HCT116 (cell line): ENCODE results near the gene SMPX.

Experiments used
- CTCF ChIP-seq, 3 experiments: fragments of 200-600 bp in 1 of 3; sonication (generic) in 1 of 3; IDR thresholded peaks in 2 of 3; conservative IDR thresholded peaks in 1 of 3; 2 replicates each; pipeline ENCODE4 v1.5.1; 2012 to 2017; ENCODE audit warnings: low read depth in 2 of 3, low read length in 2 of 3, antibody characterized with exemption in 1 of 3, borderline replicate concordance in 1 of 3, control low read depth in 1 of 3, mild to moderate bottlenecking in 1 of 3, mixed read lengths in 1 of 3, mixed run types in 1 of 3, moderate library complexity in 1 of 3; ENCODE audit not compliant: insufficient read depth in 1 of 3
- FOSL1 ChIP-seq: IDR thresholded peaks from 2 replicates; pipeline ENCODE4 v1.6.1; 2012; ENCODE audit warnings: low read depth
- JUND ChIP-seq: IDR thresholded peaks from 2 replicates; pipeline ENCODE4 v1.6.1; 2012
- YY1 ChIP-seq: IDR thresholded peaks from 2 replicates; pipeline ENCODE4 v1.6.1; 2011; ENCODE audit warnings: low read length, low read depth, moderate library complexity, mild to moderate bottlenecking; ENCODE audit not compliant: insufficient replicate concordance; ENCODE audit errors: extremely low read depth
- ZBTB33 ChIP-seq: IDR thresholded peaks from 2 replicates; pipeline ENCODE4 v1.6.1; 2011; ENCODE audit warnings: mild to moderate bottlenecking, low read length, moderate library complexity; ENCODE audit not compliant: insufficient replicate concordance; ENCODE audit errors: extremely low read depth

- no peak for TF ChIP-seq CTCF (IDR thresholded peaks at IDR 0.05 in 2 of 3, conservative IDR thresholded peaks at IDR 0.05 in 1 of 3; ENCODE audit: borderline replicate concordance in 1 of 3, insufficient read depth in 1 of 3, low read depth in 2 of 3, low read length in 2 of 3)
- no peak for TF ChIP-seq FOSL1
- TF ChIP-seq JUND: no peak
- no peak for TF ChIP-seq YY1
- no peak for TF ChIP-seq ZBTB33
These were observed 24.2 kb downstream of the SMPX start for GRCh38 chrX:21733705-21734104.
